Stimulated activated CD4-positive, alpha-beta T cell treated with anti-CD3 and anti-CD28 coated beads, Interleukin-1b, Interleukin-23, amount 100 ng/mL, for 24 hours (primary cell): Measurements from ENCODE around the gene SAT1.

Experiments
- DNase-seq, 4 experiments: peaks; one replicate each; pipeline ENCODE4 v3.0.0-alpha.2; 2020; ENCODE audit warnings: low read depth in 4 of 4, low spot score in 1 of 4

The SAT1 gene

GRCh38 chrX:23773601-23774175 lies 9.3 kb upstream of the SAT1 start:
- no peak for DNase-seq

GRCh38 chrX:23776363-23776762 lies 6.6 kb upstream of the SAT1 start:
- no peak for DNase-seq

GRCh38 chrX:23779025-23779424 lies 3.9 kb upstream of the SAT1 start:
- DNase-seq, result no peak

GRCh38 chrX:23782455-23782854 lies 518 bp upstream of the SAT1 start:
- no peak for DNase-seq

GRCh38 chrX:23783589-23784469 lies 856 bp downstream of the SAT1 start:
- no peak for DNase-seq

- no peak for DNase-seq
These were observed 1.7 kb downstream of the SAT1 start for GRCh38 chrX:23784470-23785331.

- no peak for DNase-seq
These were observed 2.6 kb downstream of the SAT1 start for GRCh38 chrX:23785580-23785979.

GRCh38 chrX:23786268-23786815 lies 3.4 kb downstream of the SAT1 start:
- no peak for DNase-seq

GRCh38 chrX:23787745-23788118 lies 4.8 kb downstream of the SAT1 start:
- no peak for DNase-seq

GRCh38 chrX:23788521-23788920 lies 5.5 kb downstream of the SAT1 start:
- no peak for DNase-seq

- DNase-seq, result no peak
These were observed 6.0 kb downstream of the SAT1 start for GRCh38 chrX:23788946-23789345.

GRCh38 chrX:23789386-23790154 lies 6.6 kb downstream of the SAT1 start:
- no peak for DNase-seq

GRCh38 chrX:23790155-23790497 lies 7.2 kb downstream of the SAT1 start:
- DNase-seq, result no peak

- no peak for DNase-seq
These were observed 10.0 kb downstream of the SAT1 start for GRCh38 chrX:23792861-23793553.

GRCh38 chrX:23795221-23795620 lies 12.2 kb downstream of the SAT1 start:
- no peak for DNase-seq

- no peak for DNase-seq
These were observed 14.6 kb downstream of the SAT1 start for GRCh38 chrX:23797371-23798128.

- DNase-seq, result no peak
These were observed 16.6 kb downstream of the SAT1 start for GRCh38 chrX:23799469-23800065.

- no peak for DNase-seq
These were observed 19.5 kb downstream of the SAT1 start for GRCh38 chrX:23802431-23802830.

- no peak for DNase-seq
These were observed 21.0 kb downstream of the SAT1 start for GRCh38 chrX:23803931-23804381.
